GM12801 (cell line): Measurements from ENCODE around the gene UBE2O.

ENCODE experiments used
- CTCF ChIP-seq: IDR thresholded peaks from one replicate; pipeline ENCODE4 v1.5.1; 2011; ENCODE audit warnings: control low read depth; ENCODE audit not compliant: insufficient read length; ENCODE audit errors: extremely low read depth

UBE2O gene

GRCh38 chr17:76354317-76354729 is 98.6 kb downstream of the UBE2O start:
- no peak for TF ChIP-seq CTCF

- no peak for TF ChIP-seq CTCF
These were observed 99.2 kb downstream of the UBE2O start, which contains the start of gene PRPSAP1 for GRCh38 chr17:76353599-76354316. Gene PRPSAP1, minus strand, starts transcription at chr17:76353916. Its CDS starts 213 bp downstream, at chr17:76353703.

- TF ChIP-seq CTCF: no peak
These were observed 99.9 kb downstream of the UBE2O start for GRCh38 chr17:76353004-76353598.

GRCh38 chr17:76351526-76352071 is 101.4 kb downstream of the UBE2O start:
- TF ChIP-seq CTCF: no peak

- TF ChIP-seq CTCF: no peak
These were observed 102.5 kb downstream of the UBE2O start for GRCh38 chr17:76350463-76350862.

- TF ChIP-seq CTCF: no peak
These were observed 107.5 kb downstream of the UBE2O start for GRCh38 chr17:76345377-76345974.

GRCh38 chr17:76343106-76343505 is 109.8 kb downstream of the UBE2O start:
- no peak for TF ChIP-seq CTCF
